SK-N-SH (cell line): ENCODE measurements around the gene C11orf58. TPM values are rescaled to one million over a fixed set of nuclear protein-coding genes. Genes with fewer than 3 reads are reported as not detected.

Source experiments
- CTCF ChIA-PET: fragments of 300-600, 350-600 bp; formaldehyde crosslinking; extraction: SDS; loops from one replicate; lab custom pipeline; 2021; lab: Yijun Ruan, JAX
- POLR2A ChIA-PET: fragments of 350-600 bp; sonication (Branson Sonifier 250); formaldehyde crosslinking; extraction: SDS; loops from one replicate; lab custom pipeline; 2020; ENCODE audit warnings: antibody characterized with exemption, inconsistent platforms; lab: Yijun Ruan, JAX
- DNase-seq: peaks from one replicate; pipeline ENCODE4 v3.0.0; 2012
- H2AFZ ChIP-seq: fragments of 200-600 bp; sonication (generic); 2 replicates; pipeline ENCODE4 v1.8.1; 2016; ENCODE audit warnings: antibody characterized with exemption, mild to moderate bottlenecking, low read depth
- H3F3A ChIP-seq: fragments of 200-600 bp; sonication (generic); replicated peaks from 2 replicates; pipeline ENCODE3; 2016; ENCODE audit warnings: antibody characterized with exemption, mild to moderate bottlenecking; ENCODE audit not compliant: insufficient read depth
- H3K27ac ChIP-seq, 2 experiments: fragments of 200-500 bp in 1 of 2; fragments of 200-600 bp in 1 of 2; sonication (Bioruptor generic) in 1 of 2; sonication (generic), shearing (Covaris generic) in 1 of 2; 2 replicates each; pipeline versions ENCODE4 v1.5.1 to v1.6.1; 2014 to 2016; ENCODE audit warnings: low read depth in 2 of 2, inconsistent platforms in 1 of 2, low read length in 1 of 2, mild to moderate bottlenecking in 1 of 2, mixed read lengths in 1 of 2
- H3K27me3 ChIP-seq: fragments of 200-600 bp; sonication (generic), shearing (Covaris generic); 2 replicates; pipeline ENCODE4 v1.6.1; 2016; ENCODE audit warnings: mixed run types; ENCODE audit not compliant: insufficient read depth
- H3K36me3 ChIP-seq, 2 experiments: fragments of 200-500 bp in 1 of 2; fragments of 200-600 bp in 1 of 2; sonication (Bioruptor generic) in 1 of 2; sonication (generic) in 1 of 2; replicated peaks in 1 of 2; 2 replicates each; pipeline versions ENCODE3 to v1.5.1; 2014 to 2016; ENCODE audit warnings: low read length in 1 of 2, mild to moderate bottlenecking in 1 of 2; ENCODE audit not compliant: insufficient read depth in 2 of 2, control insufficient read depth in 1 of 2
- H3K4me1 ChIP-seq, 2 experiments: fragments of 200-500 bp in 1 of 2; fragments of 200-600 bp in 1 of 2; sonication (Bioruptor generic) in 1 of 2; sonication (generic), shearing (Covaris generic) in 1 of 2; 2 replicates each; pipeline versions ENCODE4 v1.5.1 to v1.6.1; 2014 to 2016; ENCODE audit warnings: low read depth in 1 of 2, low read length in 1 of 2, mixed run types in 1 of 2; ENCODE audit not compliant: insufficient read depth in 2 of 2, control insufficient read depth in 1 of 2
- H3K4me2 ChIP-seq: fragments of 200-600 bp; sonication (generic), shearing (Covaris generic); 2 replicates; pipeline ENCODE4 v1.6.1; 2017; ENCODE audit warnings: mixed run types
- H3K4me3 ChIP-seq, 2 experiments: fragments of 200-500 bp in 1 of 2; fragments of 200-600 bp in 1 of 2; sonication (Bioruptor generic) in 1 of 2; sonication (generic), shearing (Covaris generic) in 1 of 2; 2 replicates each; pipeline versions ENCODE4 v1.5.1 to v1.8.1; 2014 to 2016; ENCODE audit warnings: low read depth in 2 of 2, inconsistent platforms in 1 of 2, low read length in 1 of 2, mild to moderate bottlenecking in 1 of 2, mixed read lengths in 1 of 2, moderate library complexity in 1 of 2
- H3K79me2 ChIP-seq: fragments of 200-600 bp; sonication (generic); 2 replicates; pipeline ENCODE4 v1.8.1; 2017; ENCODE audit warnings: mild to moderate bottlenecking; ENCODE audit not compliant: insufficient read depth
- H3K9ac ChIP-seq: fragments of 200-600 bp; sonication (generic); 2 replicates; pipeline ENCODE4 v1.6.1; 2017; ENCODE audit warnings: mixed run types
- H3K9me2 ChIP-seq: fragments of 200-600 bp; sonication (generic); 2 replicates; pipeline ENCODE4 v1.6.1; 2017; ENCODE audit warnings: mixed run types
- H3K9me3 ChIP-seq: fragments of 200-600 bp; sonication (generic); 2 replicates; pipeline ENCODE4 v1.6.1; 2017; ENCODE audit warnings: mixed run types, mild to moderate bottlenecking, moderate library complexity
- H4K20me1 ChIP-seq: fragments of 200-600 bp; sonication (generic); 2 replicates; pipeline ENCODE4 v1.6.1; 2017; ENCODE audit warnings: mild to moderate bottlenecking, mixed run types; ENCODE audit not compliant: insufficient read depth
- CHD2 ChIP-seq: fragments of 150-350 bp; IDR thresholded peaks from 2 replicates; pipeline ENCODE4 v1.6.1; 2018; ENCODE audit warnings: low read length; ENCODE audit not compliant: partially characterized antibody
- ELF1 ChIP-seq: IDR thresholded peaks from 2 replicates; pipeline ENCODE4 v1.4.0; 2012
- FOXM1 ChIP-seq: IDR thresholded peaks from 2 replicates; pipeline ENCODE4 v1.4.0; 2012; ENCODE audit warnings: low read depth, mild to moderate bottlenecking
- GABPA ChIP-seq: IDR thresholded peaks from 2 replicates; pipeline ENCODE4 v1.4.0; 2012; ENCODE audit warnings: low read depth, mild to moderate bottlenecking
- GATA2 ChIP-seq: sonication (generic); formaldehyde crosslinking; IDR thresholded peaks from 2 replicates; pipeline ENCODE4 v1.5.0; 2020; ENCODE audit warnings: mild to moderate bottlenecking, missing genetic modification reagents
- MXI1 ChIP-seq: IDR thresholded peaks from 2 replicates; pipeline ENCODE4 v1.6.1; 2012; ENCODE audit warnings: mild to moderate bottlenecking, low read depth, low read length, improper control_type of control experiment
- POLR2AphosphoS5 ChIP-seq: IDR thresholded peaks from 2 replicates; pipeline ENCODE4 v1.6.1; 2012; ENCODE audit warnings: low read depth, low read length
- RCOR1 ChIP-seq: fragments of 150-350 bp; IDR thresholded peaks from 2 replicates; pipeline ENCODE4 v1.6.1; 2017; ENCODE audit warnings: antibody characterized with exemption, low read length
- RFX5 ChIP-seq: IDR thresholded peaks from 2 replicates; pipeline ENCODE4 v1.6.1; 2012; ENCODE audit warnings: mild to moderate bottlenecking, improper control_type of control experiment, low read length
- RXRA ChIP-seq: IDR thresholded peaks from 2 replicates; pipeline ENCODE4 v1.4.0; 2012; ENCODE audit warnings: low read depth, mild to moderate bottlenecking, borderline replicate concordance
- TAF1 ChIP-seq: IDR thresholded peaks from 2 replicates; pipeline ENCODE4 v1.6.1; 2012; ENCODE audit warnings: low read depth, mild to moderate bottlenecking, low read length, moderate library complexity, borderline replicate concordance
- TCF12 ChIP-seq: IDR thresholded peaks from 2 replicates; pipeline ENCODE4 v1.4.0; 2012
- TEAD4 ChIP-seq: IDR thresholded peaks from 2 replicates; pipeline ENCODE4 v1.4.0; 2012; ENCODE audit warnings: mild to moderate bottlenecking, borderline replicate concordance; ENCODE audit not compliant: insufficient read depth
- YY1 ChIP-seq: IDR thresholded peaks from 2 replicates; pipeline ENCODE4 v1.4.0; 2012; ENCODE audit warnings: low read depth, mild to moderate bottlenecking
- WGBS: methylation state at CpG from one replicate; pipeline ENCODE4 v1.1.6; 2017; ENCODE audit warnings: low lambda C conversion rate; 5-methylcytosine and 5-hydroxymethylcytosine counted together
- polyA plus RNA-seq, 3 experiments: library from polyadenylated mRNA; depleted of rRNA; stranded (reverse); fragments of >200 nt; gene quantifications; 2 replicates each; pipeline ENCODE4 v1.2.3, GENCODE V29; 2012
- TF ChIP-seq, protein P1 (sequence below): IDR thresholded peaks from 2 replicates; pipeline ENCODE4 v1.6.1; 2012; ENCODE audit warnings: mild to moderate bottlenecking, low read depth, low read length, moderate library complexity
- TF ChIP-seq, protein P2 (sequence below): fragments of 150-350 bp; IDR thresholded peaks from 2 replicates; pipeline ENCODE4 v1.6.1; 2016; ENCODE audit warnings: mild to moderate bottlenecking, low read depth, low read length
- TF ChIP-seq, protein P3 (sequence below): fragments of 200-600 bp; sonication (generic); IDR thresholded peaks from 2 replicates; pipeline ENCODE4 v1.6.1; 2017; ENCODE audit warnings: antibody characterized with exemption, mild to moderate bottlenecking, moderate library complexity
- TF ChIP-seq, protein P4 (sequence below): IDR thresholded peaks from 2 replicates; pipeline ENCODE4 v1.4.0; 2012; ENCODE audit warnings: low read depth, borderline replicate concordance

The C11orf58 gene
- polyA plus RNA-seq, 1 of the 3 experiments (the other 2 are of a cell fraction) = 150 TPM

DNA sequence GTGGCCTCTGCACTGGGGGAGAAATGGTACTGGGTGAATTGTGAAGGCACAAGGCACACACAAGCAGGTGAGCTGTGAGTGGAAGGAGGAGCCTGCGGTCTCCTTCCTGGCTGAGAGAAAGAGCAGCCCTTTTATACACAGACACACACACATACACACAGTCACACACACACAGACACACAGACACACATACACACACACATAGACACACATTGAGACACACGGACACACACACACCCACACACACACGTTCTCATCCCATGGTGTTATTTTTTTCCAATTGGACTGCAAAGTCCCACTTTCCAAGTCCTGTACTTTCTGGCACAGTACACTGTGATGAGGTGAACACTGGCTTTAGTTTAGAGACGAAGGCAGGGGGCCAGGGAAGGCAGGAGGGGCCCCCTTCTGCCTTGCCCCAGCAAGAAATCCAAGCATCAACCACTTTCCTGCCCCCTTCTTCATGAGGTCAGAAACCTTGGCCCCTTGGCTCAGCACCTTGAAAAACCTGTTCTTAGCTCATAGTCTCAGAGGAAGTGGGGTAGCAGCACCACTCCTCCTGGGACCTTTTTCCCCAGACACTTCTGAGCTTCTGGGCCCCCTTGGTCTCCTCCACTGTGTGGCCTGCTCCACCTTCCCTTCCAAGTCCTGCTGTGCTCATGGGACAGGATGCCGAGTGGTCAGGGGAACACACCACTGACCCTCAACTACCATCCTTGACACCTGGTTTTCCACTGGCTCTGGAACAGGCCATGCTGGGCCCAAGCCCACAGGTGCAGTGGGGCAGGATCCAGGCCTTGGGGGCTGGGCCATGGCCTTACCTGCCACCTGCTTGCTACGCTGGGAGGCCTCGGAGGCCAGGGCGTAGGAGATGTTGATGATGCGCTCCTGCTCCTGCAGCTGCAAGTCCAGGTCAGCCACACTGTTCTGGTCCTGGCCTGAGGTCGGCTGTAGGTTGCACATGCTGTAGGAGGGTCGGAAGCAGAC, 43.8 kb downstream of the C11orf58 start:
- peaks cover 2% of the 10 kb centered on the region for H3F3A ChIP-seq
- CTCF ChIA-PET = interaction anchor here (1.0 to 1.5 kb wide), 3 partner anchors 38 to 1874 kb away, joined by 3 read pairs; no protein-coding TSS in a partner anchor
- peaks cover 0 to 11% of the 10 kb centered on the region in 2 experiments; a peak in 2 of 4 replicates for H3K4me1 ChIP-seq
- TF ChIP-seq, protein P1, sequence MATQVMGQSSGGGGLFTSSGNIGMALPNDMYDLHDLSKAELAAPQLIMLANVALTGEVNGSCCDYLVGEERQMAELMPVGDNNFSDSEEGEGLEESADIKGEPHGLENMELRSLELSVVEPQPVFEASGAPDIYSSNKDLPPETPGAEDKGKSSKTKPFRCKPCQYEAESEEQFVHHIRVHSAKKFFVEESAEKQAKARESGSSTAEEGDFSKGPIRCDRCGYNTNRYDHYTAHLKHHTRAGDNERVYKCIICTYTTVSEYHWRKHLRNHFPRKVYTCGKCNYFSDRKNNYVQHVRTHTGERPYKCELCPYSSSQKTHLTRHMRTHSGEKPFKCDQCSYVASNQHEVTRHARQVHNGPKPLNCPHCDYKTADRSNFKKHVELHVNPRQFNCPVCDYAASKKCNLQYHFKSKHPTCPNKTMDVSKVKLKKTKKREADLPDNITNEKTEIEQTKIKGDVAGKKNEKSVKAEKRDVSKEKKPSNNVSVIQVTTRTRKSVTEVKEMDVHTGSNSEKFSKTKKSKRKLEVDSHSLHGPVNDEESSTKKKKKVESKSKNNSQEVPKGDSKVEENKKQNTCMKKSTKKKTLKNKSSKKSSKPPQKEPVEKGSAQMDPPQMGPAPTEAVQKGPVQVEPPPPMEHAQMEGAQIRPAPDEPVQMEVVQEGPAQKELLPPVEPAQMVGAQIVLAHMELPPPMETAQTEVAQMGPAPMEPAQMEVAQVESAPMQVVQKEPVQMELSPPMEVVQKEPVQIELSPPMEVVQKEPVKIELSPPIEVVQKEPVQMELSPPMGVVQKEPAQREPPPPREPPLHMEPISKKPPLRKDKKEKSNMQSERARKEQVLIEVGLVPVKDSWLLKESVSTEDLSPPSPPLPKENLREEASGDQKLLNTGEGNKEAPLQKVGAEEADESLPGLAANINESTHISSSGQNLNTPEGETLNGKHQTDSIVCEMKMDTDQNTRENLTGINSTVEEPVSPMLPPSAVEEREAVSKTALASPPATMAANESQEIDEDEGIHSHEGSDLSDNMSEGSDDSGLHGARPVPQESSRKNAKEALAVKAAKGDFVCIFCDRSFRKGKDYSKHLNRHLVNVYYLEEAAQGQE = no peak
- TF ChIP-seq GATA2 (CRISPR knock-in tag) (no peak), YY1 (no peak), MXI1 (no peak), CHD2 (no peak), ELF1 (no peak), TAF1 (no peak), RFX5 (no peak), RXRA (no peak), FOXM1 (no peak), RCOR1 (no peak), TEAD4 (no peak), POLR2AphosphoS5 (no peak), TCF12 (no peak), GABPA (no peak)
- TF ChIP-seq, protein P2, sequence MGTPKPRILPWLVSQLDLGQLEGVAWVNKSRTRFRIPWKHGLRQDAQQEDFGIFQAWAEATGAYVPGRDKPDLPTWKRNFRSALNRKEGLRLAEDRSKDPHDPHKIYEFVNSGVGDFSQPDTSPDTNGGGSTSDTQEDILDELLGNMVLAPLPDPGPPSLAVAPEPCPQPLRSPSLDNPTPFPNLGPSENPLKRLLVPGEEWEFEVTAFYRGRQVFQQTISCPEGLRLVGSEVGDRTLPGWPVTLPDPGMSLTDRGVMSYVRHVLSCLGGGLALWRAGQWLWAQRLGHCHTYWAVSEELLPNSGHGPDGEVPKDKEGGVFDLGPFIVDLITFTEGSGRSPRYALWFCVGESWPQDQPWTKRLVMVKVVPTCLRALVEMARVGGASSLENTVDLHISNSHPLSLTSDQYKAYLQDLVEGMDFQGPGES = no peak
- TF ChIP-seq, protein P3, sequence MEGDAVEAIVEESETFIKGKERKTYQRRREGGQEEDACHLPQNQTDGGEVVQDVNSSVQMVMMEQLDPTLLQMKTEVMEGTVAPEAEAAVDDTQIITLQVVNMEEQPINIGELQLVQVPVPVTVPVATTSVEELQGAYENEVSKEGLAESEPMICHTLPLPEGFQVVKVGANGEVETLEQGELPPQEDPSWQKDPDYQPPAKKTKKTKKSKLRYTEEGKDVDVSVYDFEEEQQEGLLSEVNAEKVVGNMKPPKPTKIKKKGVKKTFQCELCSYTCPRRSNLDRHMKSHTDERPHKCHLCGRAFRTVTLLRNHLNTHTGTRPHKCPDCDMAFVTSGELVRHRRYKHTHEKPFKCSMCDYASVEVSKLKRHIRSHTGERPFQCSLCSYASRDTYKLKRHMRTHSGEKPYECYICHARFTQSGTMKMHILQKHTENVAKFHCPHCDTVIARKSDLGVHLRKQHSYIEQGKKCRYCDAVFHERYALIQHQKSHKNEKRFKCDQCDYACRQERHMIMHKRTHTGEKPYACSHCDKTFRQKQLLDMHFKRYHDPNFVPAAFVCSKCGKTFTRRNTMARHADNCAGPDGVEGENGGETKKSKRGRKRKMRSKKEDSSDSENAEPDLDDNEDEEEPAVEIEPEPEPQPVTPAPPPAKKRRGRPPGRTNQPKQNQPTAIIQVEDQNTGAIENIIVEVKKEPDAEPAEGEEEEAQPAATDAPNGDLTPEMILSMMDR = no peak
- TF ChIP-seq, protein P4, sequence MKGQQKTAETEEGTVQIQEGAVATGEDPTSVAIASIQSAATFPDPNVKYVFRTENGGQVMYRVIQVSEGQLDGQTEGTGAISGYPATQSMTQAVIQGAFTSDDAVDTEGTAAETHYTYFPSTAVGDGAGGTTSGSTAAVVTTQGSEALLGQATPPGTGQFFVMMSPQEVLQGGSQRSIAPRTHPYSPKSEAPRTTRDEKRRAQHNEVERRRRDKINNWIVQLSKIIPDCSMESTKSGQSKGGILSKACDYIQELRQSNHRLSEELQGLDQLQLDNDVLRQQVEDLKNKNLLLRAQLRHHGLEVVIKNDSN = no peak
- no peak overlapping the region for H3K4me3 ChIP-seq
- no peaks in the 10 kb centered on the region for H3K79me2 ChIP-seq
- no peak overlapping the region for H3K9ac ChIP-seq
- no peaks in the 10 kb centered on the region for H3K9me3 ChIP-seq
- H4K20me1 ChIP-seq = no peaks in the 10 kb centered on the region
- no peak overlapping the region for H3K4me2 ChIP-seq
- POLR2A ChIA-PET = no interaction called here
- H3K27me3 ChIP-seq = no peaks in the 10 kb centered on the region
- H3K27ac ChIP-seq = no peak overlapping the region
- H2AFZ ChIP-seq = no peak overlapping the region
- 62% methylated on average over 8 of the region's 11 CpGs for WGBS
- no peak for DNase-seq
- no peaks in the 10 kb centered on the region for H3K36me3 ChIP-seq
- no peaks in the 10 kb centered on the region for H3K9me2 ChIP-seq
